ENCODE data around the gene NIM1K.
"Not testable (repeated sequence)": the region's sequence is repeated elsewhere in the genome, so short reads cannot be mapped to it uniquely, and the experiment has no call there.

NIM1K gene

GRCh38 chr5:43190755-43191603 lies 1.0 kb upstream of the NIM1K start:
- no peaks in the 10 kb centered on the region for H3K4me1 ChIP-seq (ENCODE audit: control insufficient read depth in 1 of 2, insufficient read depth in 2 of 2, low read length in 2 of 2)
- no peaks in the 10 kb centered on the region for H3K36me3 ChIP-seq (ENCODE audit: control insufficient read depth in 1 of 2, insufficient read depth in 2 of 2, low read length in 2 of 2)
- H3K27me3 ChIP-seq (ENCODE audit: low read depth, low read length): no peaks in the 10 kb centered on the region
- H3K4me3 ChIP-seq (ENCODE audit: low read depth in 1 of 2, low read length in 2 of 2): peak overlapping the region; percentile 77 to 80
- H3K9me3 ChIP-seq (ENCODE audit: control insufficient read depth in 1 of 2, low read length in 2 of 2): no peaks in the 10 kb centered on the region
- no peak overlapping the region for H3K27ac ChIP-seq (ENCODE audit: low read length)

- Histone ChIP-seq H3K27me3 (ENCODE audit: low read depth, low read length) (no peaks in the 10 kb centered on the region), H3K9me3 (ENCODE audit: control insufficient read depth in 1 of 2, low read length in 2 of 2) (no peaks in the 10 kb centered on the region), H3K36me3 (ENCODE audit: control insufficient read depth in 1 of 2, insufficient read depth in 2 of 2, low read length in 2 of 2) (no peaks in the 10 kb centered on the region), H3K4me1 (ENCODE audit: control insufficient read depth in 1 of 2, insufficient read depth in 2 of 2, low read length in 2 of 2) (no peaks in the 10 kb centered on the region), H3K27ac (ENCODE audit: low read length) (no peak overlapping the region), H3K4me3 (ENCODE audit: low read depth in 1 of 2, low read length in 2 of 2) (peak overlapping the region; percentile 77 to 80)
Measured at GRCh38 chr5:43192558-43193180, 644 bp downstream of the NIM1K start.

- peak overlapping the region; percentile 77 to 80 for H3K4me3 ChIP-seq (ENCODE audit: low read depth in 1 of 2, low read length in 2 of 2)
- H3K4me1 ChIP-seq (ENCODE audit: control insufficient read depth in 1 of 2, insufficient read depth in 2 of 2, low read length in 2 of 2): no peaks in the 10 kb centered on the region
- no peaks in the 10 kb centered on the region for H3K9me3 ChIP-seq (ENCODE audit: control insufficient read depth in 1 of 2, low read length in 2 of 2)
- H3K27me3 ChIP-seq (ENCODE audit: low read depth, low read length): no peaks in the 10 kb centered on the region
- no peaks in the 10 kb centered on the region for H3K36me3 ChIP-seq (ENCODE audit: control insufficient read depth in 1 of 2, insufficient read depth in 2 of 2, low read length in 2 of 2)
- peak overlapping the region; percentile 20 for H3K27ac ChIP-seq (ENCODE audit: low read length)
Measured at GRCh38 chr5:43193181-43193893, 1.3 kb downstream of the NIM1K start.

- Histone ChIP-seq H3K9me3 (ENCODE audit: control insufficient read depth in 1 of 2, low read length in 2 of 2) (no peaks in the 10 kb centered on the region), H3K27me3 (ENCODE audit: low read depth, low read length) (no peaks in the 10 kb centered on the region), H3K27ac (ENCODE audit: low read length) (no peak overlapping the region), H3K4me1 (ENCODE audit: control insufficient read depth in 1 of 2, insufficient read depth in 2 of 2, low read length in 2 of 2) (no peaks in the 10 kb centered on the region), H3K36me3 (ENCODE audit: control insufficient read depth in 1 of 2, insufficient read depth in 2 of 2, low read length in 2 of 2) (no peaks in the 10 kb centered on the region), H3K4me3 (ENCODE audit: low read depth in 1 of 2, low read length in 2 of 2) (peak overlapping the region; percentile 77 to 80)
Measured at GRCh38 chr5:43193894-43194265, 1.9 kb downstream of the NIM1K start.

GRCh38 chr5:43195670-43196265 lies 3.7 kb downstream of the NIM1K start:
- H3K4me3 ChIP-seq (ENCODE audit: low read depth in 1 of 2, low read length in 2 of 2): no peak overlapping the region
- H3K27me3 ChIP-seq (ENCODE audit: low read depth, low read length): no peaks in the 10 kb centered on the region
- H3K27ac ChIP-seq (ENCODE audit: low read length): no peak overlapping the region
- no peaks in the 10 kb centered on the region for H3K4me1 ChIP-seq (ENCODE audit: control insufficient read depth in 1 of 2, insufficient read depth in 2 of 2, low read length in 2 of 2)
- H3K36me3 ChIP-seq (ENCODE audit: control insufficient read depth in 1 of 2, insufficient read depth in 2 of 2, low read length in 2 of 2): no peaks in the 10 kb centered on the region
- no peaks in the 10 kb centered on the region for H3K9me3 ChIP-seq (ENCODE audit: control insufficient read depth in 1 of 2, low read length in 2 of 2)

GRCh38 chr5:43197535-43197934 lies 5.5 kb downstream of the NIM1K start:
- H3K27me3 ChIP-seq (ENCODE audit: low read depth, low read length): no peaks in the 10 kb centered on the region
- no peak overlapping the region for H3K27ac ChIP-seq (ENCODE audit: low read length)
- no peaks in the 10 kb centered on the region for H3K36me3 ChIP-seq (ENCODE audit: control insufficient read depth in 1 of 2, insufficient read depth in 2 of 2, low read length in 2 of 2)
- H3K9me3 ChIP-seq (ENCODE audit: control insufficient read depth in 1 of 2, low read length in 2 of 2): no peaks in the 10 kb centered on the region
- no peak overlapping the region for H3K4me3 ChIP-seq (ENCODE audit: low read depth in 1 of 2, low read length in 2 of 2)
- no peaks in the 10 kb centered on the region for H3K4me1 ChIP-seq (ENCODE audit: control insufficient read depth in 1 of 2, insufficient read depth in 2 of 2, low read length in 2 of 2)

- not testable (repeated sequence) for H3K9me3 ChIP-seq (ENCODE audit: control insufficient read depth in 1 of 2, low read length in 2 of 2); H3K4me3 ChIP-seq (ENCODE audit: low read depth in 1 of 2, low read length in 2 of 2); H3K27me3 ChIP-seq (ENCODE audit: low read depth, low read length); H3K27ac ChIP-seq (ENCODE audit: low read length); H3K36me3 ChIP-seq (ENCODE audit: control insufficient read depth in 1 of 2, insufficient read depth in 2 of 2, low read length in 2 of 2); H3K4me1 ChIP-seq (ENCODE audit: control insufficient read depth in 1 of 2, insufficient read depth in 2 of 2, low read length in 2 of 2)
Measured at GRCh38 chr5:43201442-43201841, 9.4 kb downstream of the NIM1K start.

GRCh38 chr5:43202380-43202779 lies 10.4 kb downstream of the NIM1K start:
- H3K4me1 ChIP-seq (ENCODE audit: control insufficient read depth in 1 of 2, insufficient read depth in 2 of 2, low read length in 2 of 2): no peaks in the 10 kb centered on the region
- H3K27ac ChIP-seq (ENCODE audit: low read length): no peak overlapping the region
- H3K9me3 ChIP-seq (ENCODE audit: control insufficient read depth in 1 of 2, low read length in 2 of 2): no peaks in the 10 kb centered on the region
- no peaks in the 10 kb centered on the region for H3K27me3 ChIP-seq (ENCODE audit: low read depth, low read length)
- H3K4me3 ChIP-seq (ENCODE audit: low read depth in 1 of 2, low read length in 2 of 2): no peak overlapping the region
- H3K36me3 ChIP-seq (ENCODE audit: control insufficient read depth in 1 of 2, insufficient read depth in 2 of 2, low read length in 2 of 2): no peaks in the 10 kb centered on the region

GRCh38 chr5:43203373-43203772 lies 11.3 kb downstream of the NIM1K start:
- Histone ChIP-seq H3K36me3 (ENCODE audit: control insufficient read depth in 1 of 2, insufficient read depth in 2 of 2, low read length in 2 of 2) (no peaks in the 10 kb centered on the region), H3K9me3 (ENCODE audit: control insufficient read depth in 1 of 2, low read length in 2 of 2) (no peaks in the 10 kb centered on the region), H3K27ac (ENCODE audit: low read length) (no peak overlapping the region), H3K4me1 (ENCODE audit: control insufficient read depth in 1 of 2, insufficient read depth in 2 of 2, low read length in 2 of 2) (no peaks in the 10 kb centered on the region), H3K4me3 (ENCODE audit: low read depth in 1 of 2, low read length in 2 of 2) (no peak overlapping the region), H3K27me3 (ENCODE audit: low read depth, low read length) (no peaks in the 10 kb centered on the region)

GRCh38 chr5:43204958-43205357 lies 12.9 kb downstream of the NIM1K start:
- Histone ChIP-seq H3K27ac (ENCODE audit: low read length) (no peak overlapping the region), H3K27me3 (ENCODE audit: low read depth, low read length) (no peaks in the 10 kb centered on the region), H3K4me3 (ENCODE audit: low read depth in 1 of 2, low read length in 2 of 2) (no peak overlapping the region), H3K36me3 (ENCODE audit: control insufficient read depth in 1 of 2, insufficient read depth in 2 of 2, low read length in 2 of 2) (no peaks in the 10 kb centered on the region), H3K4me1 (ENCODE audit: control insufficient read depth in 1 of 2, insufficient read depth in 2 of 2, low read length in 2 of 2) (no peaks in the 10 kb centered on the region), H3K9me3 (ENCODE audit: control insufficient read depth in 1 of 2, low read length in 2 of 2) (no peaks in the 10 kb centered on the region)

GRCh38 chr5:43207601-43208000 lies 15.6 kb downstream of the NIM1K start:
- Histone ChIP-seq H3K27ac (ENCODE audit: low read length) (no peak overlapping the region), H3K9me3 (ENCODE audit: control insufficient read depth in 1 of 2, low read length in 2 of 2) (no peaks in the 10 kb centered on the region), H3K4me1 (ENCODE audit: control insufficient read depth in 1 of 2, insufficient read depth in 2 of 2, low read length in 2 of 2) (no peaks in the 10 kb centered on the region), H3K27me3 (ENCODE audit: low read depth, low read length) (no peaks in the 10 kb centered on the region), H3K4me3 (ENCODE audit: low read depth in 1 of 2, low read length in 2 of 2) (no peak overlapping the region), H3K36me3 (ENCODE audit: control insufficient read depth in 1 of 2, insufficient read depth in 2 of 2, low read length in 2 of 2) (no peaks in the 10 kb centered on the region)
